ENCODE data around the gene KMT2C.
"Not testable (repeated sequence)": the region's sequence is repeated elsewhere in the genome, so short reads cannot be mapped to it uniquely, and the experiment has no call there.

KMT2C gene

GRCh38 chr7:152307902-152308301 is 127.9 kb downstream of the KMT2C start:
- DNase-seq (ENCODE audit: low spot score): no peak

DNA sequence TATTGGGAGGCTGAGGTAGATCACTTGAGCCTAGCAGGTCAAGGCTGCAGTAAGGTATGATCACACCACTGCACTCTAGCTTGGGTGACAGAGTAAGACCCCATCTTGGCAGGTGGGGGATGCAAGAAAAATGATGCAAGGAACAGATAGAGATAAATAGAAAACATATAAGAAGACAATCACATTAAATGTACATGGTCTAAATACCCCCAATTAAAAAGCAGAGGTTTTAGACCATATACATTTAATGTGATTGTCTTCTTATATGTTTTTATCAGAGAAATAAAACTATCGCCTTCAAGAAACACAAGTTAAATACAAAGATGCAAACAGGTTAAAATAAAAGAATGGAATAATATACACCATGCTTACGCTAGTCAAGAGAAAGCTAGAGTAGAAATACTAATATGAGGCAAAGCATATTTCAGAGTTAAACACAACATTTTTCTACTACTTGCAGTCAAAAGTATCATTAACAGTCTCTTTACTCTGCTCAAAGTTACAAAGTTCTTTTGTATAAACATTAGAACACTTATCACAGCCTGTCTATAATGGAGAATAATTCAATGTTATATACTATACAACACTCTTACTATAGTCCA is 136.2 kb downstream of the KMT2C start:
- not testable (repeated sequence) for DNase-seq (ENCODE audit: low spot score)

- DNase-seq (ENCODE audit: low spot score): no peak
Observed at GRCh38 chr7:152292897-152293296, 142.9 kb downstream of the KMT2C start.

DNA sequence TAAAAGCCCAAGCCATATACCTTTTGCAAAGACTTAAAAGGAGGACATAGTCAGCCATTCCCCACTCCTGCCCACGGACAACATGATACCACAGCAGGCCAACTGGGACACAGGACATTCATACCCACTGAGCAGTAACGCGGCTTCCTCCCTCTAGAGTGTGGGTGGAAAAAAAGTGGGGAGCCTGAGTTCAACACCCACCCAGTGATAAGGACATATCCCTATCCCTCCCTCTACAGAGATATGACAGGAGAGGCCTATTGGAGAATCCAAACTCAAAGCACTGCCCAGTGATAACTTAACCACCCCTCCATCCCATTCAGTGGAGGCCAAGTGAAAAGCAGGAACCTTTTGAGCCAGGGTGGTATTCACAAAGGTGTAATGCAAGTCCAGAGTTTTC is 148.8 kb downstream of the KMT2C start:
- not testable (repeated sequence) for DNase-seq (ENCODE audit: low spot score)

DNA sequence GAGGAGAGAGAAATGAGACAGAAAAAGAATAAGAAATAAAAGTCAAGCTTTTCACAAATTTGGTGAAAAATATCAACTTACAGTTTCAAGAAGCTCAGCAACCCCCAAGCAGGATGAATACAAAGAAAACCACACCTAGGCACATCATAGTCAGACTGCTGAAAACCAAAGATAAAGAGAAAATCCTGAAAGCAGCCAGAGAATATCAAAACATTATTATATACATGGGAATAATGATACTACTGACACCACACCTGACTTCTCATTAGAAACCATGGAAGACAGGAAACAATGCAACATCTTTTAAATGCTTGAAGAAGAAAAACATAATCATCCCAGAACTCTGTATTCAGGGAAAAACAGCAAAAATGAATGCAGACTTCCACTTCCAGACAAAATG is 149.6 kb downstream of the KMT2C start:
- DNase-seq (ENCODE audit: low spot score): not testable (repeated sequence)

DNA sequence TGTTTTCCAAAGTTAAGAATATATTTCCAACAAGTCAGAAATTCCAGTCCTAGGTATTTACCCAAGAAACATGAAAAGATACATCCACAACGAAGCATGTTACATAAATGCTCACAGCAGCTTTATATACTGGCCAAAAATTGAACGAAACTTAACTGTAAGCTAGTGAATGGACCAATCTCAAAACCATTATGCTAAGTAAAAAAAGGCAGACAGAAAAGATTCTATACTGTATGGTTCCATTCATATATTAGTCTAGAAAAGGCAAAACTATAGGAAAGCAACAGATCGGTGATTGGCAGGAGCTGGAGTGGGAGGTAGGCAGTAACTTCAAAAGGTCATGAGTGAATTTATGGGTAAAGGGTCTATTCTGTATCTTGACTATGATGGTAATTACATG is 150.8 kb downstream of the KMT2C start:
- DNase-seq (ENCODE audit: low spot score): not testable (repeated sequence)

GRCh38 chr7:152277687-152278086 is 158.1 kb downstream of the KMT2C start:
- DNase-seq (ENCODE audit: low spot score): not testable (repeated sequence)

GRCh38 chr7:152270427-152270826 is 165.4 kb downstream of the KMT2C start:
- DNase-seq (ENCODE audit: low spot score): not testable (repeated sequence)

- not testable (repeated sequence) for DNase-seq (ENCODE audit: low spot score)
Observed at GRCh38 chr7:152266859-152267258, 168.9 kb downstream of the KMT2C start.

GRCh38 chr7:152264915-152265314 is 170.9 kb downstream of the KMT2C start:
- not testable (repeated sequence) for DNase-seq (ENCODE audit: low spot score)

- not testable (repeated sequence) for DNase-seq (ENCODE audit: low spot score)
Observed at GRCh38 chr7:152262146-152262545, 173.7 kb downstream of the KMT2C start.

GRCh38 chr7:152259645-152260044 is 176.2 kb downstream of the KMT2C start:
- DNase-seq (ENCODE audit: low spot score): not testable (repeated sequence)

DNA sequence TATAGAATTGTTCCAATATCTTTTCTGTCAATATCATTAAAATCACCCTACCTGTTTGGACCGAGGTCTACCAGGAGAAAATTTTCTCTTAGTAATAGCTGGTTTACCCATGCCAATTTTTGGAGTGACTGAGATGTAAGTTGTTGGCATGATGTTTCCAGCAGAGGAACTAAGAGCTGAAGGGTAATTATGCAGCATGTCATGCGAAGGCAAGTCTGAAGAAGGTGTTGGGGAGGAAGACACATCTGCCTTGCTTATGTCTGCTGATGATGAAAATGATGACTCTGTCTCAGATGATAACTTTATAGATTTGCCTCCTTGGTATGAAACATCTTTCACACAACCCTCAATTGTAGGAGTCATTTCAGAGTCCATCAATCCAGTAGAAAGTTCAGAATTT is 188.0 kb downstream of the KMT2C start:
- not testable (repeated sequence) for DNase-seq (ENCODE audit: low spot score)

GRCh38 chr7:152245417-152245816 is 190.4 kb downstream of the KMT2C start:
- DNase-seq (ENCODE audit: low spot score): not testable (repeated sequence)

DNA sequence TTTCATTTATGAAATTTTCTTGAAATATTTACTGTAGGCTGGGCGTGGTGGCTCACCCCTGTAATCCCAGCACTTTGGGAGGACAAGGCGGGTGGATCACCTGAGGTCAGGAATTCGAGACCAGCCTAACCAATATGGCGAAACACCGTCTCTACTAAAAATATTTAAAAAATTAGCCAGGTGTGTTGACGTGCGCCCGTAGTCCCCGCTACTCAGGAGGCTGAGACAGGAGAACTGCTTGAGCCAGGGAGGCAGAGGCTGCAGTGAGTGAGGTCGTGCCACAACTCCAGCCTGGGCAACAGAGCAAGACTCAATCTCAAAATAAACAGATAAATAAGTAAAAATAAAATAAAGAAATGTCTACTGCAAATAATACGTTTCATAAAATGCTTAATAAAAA is 192.3 kb downstream of the KMT2C start:
- DNase-seq (ENCODE audit: low spot score): not testable (repeated sequence)

GRCh38 chr7:152241301-152241700 is 194.5 kb downstream of the KMT2C start:
- DNase-seq (ENCODE audit: low spot score): not testable (repeated sequence)

DNA sequence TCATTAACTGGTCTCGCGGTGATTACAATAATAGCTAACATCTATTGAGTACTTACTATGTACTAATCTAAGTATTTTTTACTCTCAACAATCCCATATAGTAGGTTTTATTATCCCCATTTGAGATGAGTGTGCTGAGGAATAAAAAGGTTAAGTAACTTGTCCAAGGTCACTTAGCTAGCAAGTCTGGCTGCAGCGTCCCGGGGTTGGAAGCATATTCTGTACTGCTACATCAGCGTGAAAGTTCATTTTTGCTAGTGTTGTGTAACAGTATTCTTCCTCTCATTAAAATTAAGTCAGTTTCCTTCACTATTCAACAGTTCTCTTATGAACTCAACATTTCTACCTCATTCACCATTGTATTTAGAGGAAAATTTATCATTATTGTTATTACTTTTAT is 199.5 kb downstream of the KMT2C start:
- DNase-seq (ENCODE audit: low spot score): not testable (repeated sequence)

DNA sequence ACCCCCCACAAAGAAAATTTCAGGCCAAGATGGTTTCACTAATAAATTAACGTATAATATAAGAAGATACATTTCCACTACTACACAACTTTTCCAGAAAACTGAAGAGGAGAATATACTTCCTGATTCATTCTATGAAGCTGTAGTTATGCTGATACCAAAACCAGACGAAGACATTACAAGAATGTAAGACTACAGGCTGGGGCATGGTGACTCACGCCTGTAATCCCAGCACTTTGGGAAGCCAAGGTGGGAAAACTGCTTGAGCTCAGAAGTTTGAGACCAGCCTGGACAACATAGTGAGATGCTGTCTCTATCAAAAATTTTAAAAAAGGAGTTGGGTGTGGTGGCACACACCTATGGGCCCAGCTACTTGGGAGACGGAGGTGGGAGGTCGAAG is 201.4 kb downstream of the KMT2C start:
- not testable (repeated sequence) for DNase-seq (ENCODE audit: low spot score)

- DNase-seq (ENCODE audit: low spot score): no peak
Observed at GRCh38 chr7:152231089-152231488, 204.7 kb downstream of the KMT2C start.

DNA sequence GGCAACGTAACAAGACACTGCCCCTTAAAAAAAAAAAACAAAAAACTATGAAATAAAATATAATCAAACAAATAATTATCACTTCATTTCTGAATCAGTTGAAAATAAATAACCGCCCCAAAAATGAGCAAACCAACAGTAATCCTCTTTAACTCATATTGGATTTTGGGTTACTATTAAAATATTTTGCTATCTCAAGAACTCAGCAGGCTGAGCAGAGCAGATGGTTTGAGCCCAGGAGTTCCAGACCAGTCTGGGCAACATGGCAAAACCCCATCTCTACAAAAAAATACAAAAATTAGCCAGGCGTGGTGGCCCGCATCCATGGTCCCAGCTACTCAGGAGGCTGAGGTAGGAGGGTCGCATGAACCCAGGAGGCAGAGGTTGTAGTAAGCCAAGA is 216.2 kb downstream of the KMT2C start:
- DNase-seq (ENCODE audit: low spot score): not testable (repeated sequence)

DNA sequence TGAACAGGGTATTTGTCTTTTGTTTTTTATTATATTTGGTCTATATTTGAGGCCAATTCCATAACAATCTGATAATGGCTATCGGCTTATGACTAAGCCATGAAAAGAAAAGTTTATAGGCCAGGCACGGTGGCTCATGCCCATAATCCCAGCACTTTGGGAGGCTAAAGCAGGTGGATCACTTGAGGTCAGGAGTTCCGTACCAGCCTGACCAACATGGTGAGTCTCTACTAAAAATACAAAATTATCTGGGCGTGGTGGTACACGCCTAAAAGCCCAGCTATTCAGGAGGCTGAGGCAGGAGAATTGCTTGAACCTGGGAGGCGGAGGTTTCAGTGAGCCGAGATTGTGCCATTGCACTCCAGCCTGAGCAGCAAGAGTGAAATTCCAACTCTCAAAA is 227.0 kb downstream of the KMT2C start:
- DNase-seq (ENCODE audit: low spot score): not testable (repeated sequence)

DNA sequence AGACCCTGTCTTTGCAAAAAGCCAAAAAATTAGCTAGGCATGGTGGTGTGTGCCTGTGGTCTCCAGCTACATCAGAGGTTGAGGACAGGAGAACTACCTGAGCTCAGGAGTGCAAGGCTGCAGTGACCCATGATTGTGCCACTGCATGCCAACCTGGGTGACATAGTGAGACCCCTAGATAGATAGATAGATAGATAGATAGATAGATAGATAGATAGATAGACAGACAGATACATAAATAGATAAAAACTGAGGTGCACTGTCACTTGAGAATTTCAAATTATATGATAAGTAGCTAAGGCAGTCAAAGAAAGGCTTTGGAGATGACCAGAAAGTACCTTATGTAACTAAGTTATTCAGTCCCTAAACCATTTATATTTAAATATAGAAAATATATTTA is 231.4 kb downstream of the KMT2C start:
- not testable (repeated sequence) for DNase-seq (ENCODE audit: low spot score)

GRCh38 chr7:152203095-152203494 is 232.7 kb downstream of the KMT2C start:
- DNase-seq (ENCODE audit: low spot score): no peak

GRCh38 chr7:152202056-152202455 is 233.7 kb downstream of the KMT2C start:
- DNase-seq (ENCODE audit: low spot score): peak; percentile 55
